OCI-LY1 (cell line): ENCODE results near the gene SLC4A5.
A peak's percentile ranks its signal among the peaks of the same experiment; 100 is the strongest.

Experiments used
- H2AFZ ChIP-seq: fragments of 200-600 bp; sonication (generic), shearing (Covaris generic); 2 replicates; pipeline ENCODE4 v1.6.0; 2014; ENCODE audit warnings: antibody characterized with exemption, mild to moderate bottlenecking, low read length
- H3F3A ChIP-seq: fragments of 200-600 bp; sonication (generic), shearing (Covaris generic); 2 replicates; pipeline ENCODE4 v1.6.0; 2014; ENCODE audit warnings: mild to moderate bottlenecking, antibody characterized with exemption, low read length, moderate library complexity; ENCODE audit not compliant: insufficient read depth
- H3K27ac ChIP-seq: fragments of 200-600 bp; sonication (generic); 2 replicates; pipeline ENCODE4 v1.5.1; 2014; ENCODE audit warnings: low read length, mixed run types, mild to moderate bottlenecking, low read depth; ENCODE audit not compliant: poor library complexity, severe bottlenecking
- H3K27me3 ChIP-seq: fragments of 200-600 bp; sonication (generic); 2 replicates; pipeline ENCODE4 v1.6.0; 2014; ENCODE audit warnings: antibody characterized with exemption, mild to moderate bottlenecking, low read length, moderate library complexity; ENCODE audit not compliant: insufficient read depth
- H3K36me3 ChIP-seq: fragments of 200-600 bp; sonication (generic); 2 replicates; pipeline ENCODE4 v1.6.1; 2014; ENCODE audit warnings: mild to moderate bottlenecking, antibody characterized with exemption, low read length, moderate library complexity, mixed read lengths; ENCODE audit not compliant: insufficient read depth
- H3K4me1 ChIP-seq: fragments of 200-600 bp; sonication (generic); 2 replicates; pipeline ENCODE4 v1.5.1; 2014; ENCODE audit warnings: mild to moderate bottlenecking, low read length, moderate library complexity; ENCODE audit not compliant: insufficient read depth, severe bottlenecking
- H3K4me2 ChIP-seq: fragments of 200-600 bp; sonication (generic), shearing (Covaris generic); 2 replicates; pipeline ENCODE4 v1.6.1; 2014; ENCODE audit warnings: low read length
- H3K4me3 ChIP-seq: fragments of 200-600 bp; sonication (generic); 2 replicates; pipeline ENCODE4 v1.5.1; 2014; ENCODE audit warnings: low read length, low read depth, mild to moderate bottlenecking, mixed read lengths; ENCODE audit not compliant: poor library complexity, severe bottlenecking
- H3K79me2 ChIP-seq: fragments of 200-600 bp; shearing (Covaris generic); 2 replicates; pipeline ENCODE4 v1.6.1; 2016; ENCODE audit warnings: mixed run types, low read length, mixed read lengths; ENCODE audit not compliant: insufficient read depth
- H3K9ac ChIP-seq: fragments of 200-600 bp; sonication (generic), shearing (Covaris generic); 2 replicates; pipeline ENCODE4 v1.6.1; 2014; ENCODE audit warnings: mild to moderate bottlenecking, low read length, mixed read lengths
- H3K9me2 ChIP-seq: fragments of 200-600 bp; sonication (generic), shearing (Covaris generic); 2 replicates; pipeline ENCODE4 v1.6.1; 2014; ENCODE audit warnings: low read depth, mild to moderate bottlenecking, low read length, mixed read lengths
- H3K9me3 ChIP-seq: fragments of 200-600 bp; shearing (Covaris generic); 2 replicates; pipeline ENCODE4 v1.6.1; 2014; ENCODE audit warnings: low read length, mixed read lengths
- H4K20me1 ChIP-seq: fragments of 200-600 bp; sonication (generic), shearing (Covaris generic); 2 replicates; pipeline ENCODE4 v1.6.0; 2016; ENCODE audit warnings: mild to moderate bottlenecking, low read length; ENCODE audit not compliant: insufficient read depth
- CTCF ChIP-seq: fragments of 200-600 bp; sonication (generic), shearing (Covaris generic); IDR thresholded peaks from 2 replicates; pipeline ENCODE4 v1.5.1; 2017; ENCODE audit warnings: mild to moderate bottlenecking, antibody characterized with exemption, low read length, moderate library complexity, mixed read lengths
- EZH2 ChIP-seq: fragments of 200-600 bp; sonication (generic), shearing (Covaris generic); IDR thresholded peaks from 2 replicates; pipeline ENCODE4 v1.8.0; 2017; ENCODE audit warnings: borderline replicate concordance, mixed run types, mild to moderate bottlenecking, antibody characterized with exemption, low read length, moderate library complexity, mixed read lengths

Gene SLC4A5

GRCh38 chr2:74252862-74253261 lies 90.4 kb downstream of the SLC4A5 start:
- Histone ChIP-seq H3K27me3 (0 out of 2 replicates have a peak, but pooled peaks cover 3% of the 10 kb centered on the region), H3K9ac (no peak overlapping the region), H4K20me1 (no peaks in the 10 kb centered on the region), H3K27ac (no peak overlapping the region), H3K79me2 (no peaks in the 10 kb centered on the region), H3K4me1 (no peaks in the 10 kb centered on the region), H3K4me3 (no peak overlapping the region), H3K9me2 (no peaks in the 10 kb centered on the region), H3K4me2 (no peak overlapping the region), H2AFZ (no peak overlapping the region), H3K36me3 (no peaks in the 10 kb centered on the region), H3F3A (no peaks in the 10 kb centered on the region), H3K9me3 (no peaks in the 10 kb centered on the region)
- TF ChIP-seq EZH2, result no peak
- no peak for TF ChIP-seq CTCF

GRCh38 chr2:74252036-74252435 lies 91.2 kb downstream of the SLC4A5 start:
- no peaks in the 10 kb centered on the region for H3K36me3 ChIP-seq
- H3K4me3 ChIP-seq, result no peak overlapping the region
- no peaks in the 10 kb centered on the region for H3K4me1 ChIP-seq
- no peak overlapping the region for H3K4me2 ChIP-seq
- TF ChIP-seq CTCF, result no peak
- no peak for TF ChIP-seq EZH2
- no peak overlapping the region for H3K27ac ChIP-seq
- H4K20me1 ChIP-seq, result no peaks in the 10 kb centered on the region
- H3F3A ChIP-seq, result no peaks in the 10 kb centered on the region
- no peaks in the 10 kb centered on the region for H3K9me2 ChIP-seq
- H3K9me3 ChIP-seq, result no peaks in the 10 kb centered on the region
- 0 out of 2 replicates have a peak, but pooled peaks cover 3% of the 10 kb centered on the region for H3K27me3 ChIP-seq
- no peaks in the 10 kb centered on the region for H3K79me2 ChIP-seq
- H3K9ac ChIP-seq, result no peak overlapping the region
- H2AFZ ChIP-seq, result no peak overlapping the region

- H3K9me2 ChIP-seq, result no peaks in the 10 kb centered on the region
- H3K27me3 ChIP-seq, result peaks cover 10% of the 10 kb centered on the region
- H3K79me2 ChIP-seq, result no peaks in the 10 kb centered on the region
- H3K9ac ChIP-seq, result no peak overlapping the region
- H3K27ac ChIP-seq, result no peak overlapping the region
- H3K4me1 ChIP-seq, result no peaks in the 10 kb centered on the region
- H3K36me3 ChIP-seq, result no peaks in the 10 kb centered on the region
- no peaks in the 10 kb centered on the region for H3K9me3 ChIP-seq
- no peak overlapping the region for H3K4me3 ChIP-seq
- TF ChIP-seq CTCF (peak; percentile 83), EZH2 (no peak)
- H4K20me1 ChIP-seq, result no peaks in the 10 kb centered on the region
- no peak overlapping the region for H3K4me2 ChIP-seq
- no peaks in the 10 kb centered on the region for H3F3A ChIP-seq
- H2AFZ ChIP-seq, result no peak overlapping the region
Measured at GRCh38 chr2:74250189-74250631, 93.0 kb downstream of the SLC4A5 start.
